ENCODE data around the gene CRYGN.

DNA sequence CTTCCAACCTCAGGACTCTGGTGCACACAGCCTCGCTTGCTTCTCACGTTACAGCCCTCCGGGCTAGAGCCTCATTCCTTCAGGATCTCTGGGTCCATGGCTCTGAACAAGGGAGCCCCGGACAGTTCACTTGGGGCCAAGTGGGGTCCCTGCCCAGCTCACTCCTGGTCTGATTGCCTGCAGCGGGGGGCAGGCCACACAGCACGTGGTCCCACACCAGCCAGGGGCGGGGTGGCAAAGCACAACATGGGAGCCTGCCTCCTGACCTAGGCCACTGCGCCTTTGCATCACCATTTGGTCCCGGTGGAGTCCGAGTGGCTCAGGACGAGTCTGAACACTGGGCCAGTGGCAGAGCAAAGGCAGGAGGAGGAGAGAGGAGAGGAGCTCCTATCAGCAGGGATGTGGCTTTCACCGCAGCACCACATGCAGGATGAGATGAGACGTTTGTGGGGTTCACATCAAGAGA, 13.4 kb upstream of the CRYGN start:
- no peak for TF ChIP-seq CTCF (IDR thresholded peaks at IDR 0.05)
- no peak for TF ChIP-seq POLR2A (IDR thresholded peaks at IDR 0.05)
- TF ChIP-seq EP300 (IDR thresholded peaks at IDR 0.05) = no peak
- TF ChIP-seq POLR2AphosphoS5 (IDR thresholded peaks at IDR 0.05) = no peak

Data from stomach (tissue), 4 donors.